Lung (tissue), 12 donors: ENCODE results near the gene DISC1. TPM values are rescaled to one million over a fixed set of nuclear protein-coding genes. Genes with fewer than 3 reads are reported as not detected.

ENCODE experiments used
- ATAC-seq: fragments of 200-7000 bp; cut with Tn5 transposase; one replicate; pipeline ENCODE4 v1.9.1; 2020; ENCODE audit warnings: moderate number of reproducible peaks; ENCODE audit not compliant: insufficient read depth, low FRiP score
- DNase-seq, 3 donors: peaks; one replicate each; pipeline ENCODE4 v3.0.0-alpha.2; 2013 to 2017
- H3K27ac ChIP-seq, 2 donors: one replicate each; pipeline ENCODE4 v1.5.1; 2013; ENCODE audit warnings: mild to moderate bottlenecking in 2 of 2, moderate library complexity in 2 of 2, control low read depth in 1 of 2, inconsistent platforms in 1 of 2, low read depth in 1 of 2, low read length in 1 of 2
- H3K27me3 ChIP-seq, 3 donors: one replicate each; pipeline ENCODE4 v1.5.1; 2013; ENCODE audit warnings: low read length in 2 of 3; ENCODE audit not compliant: control insufficient read depth in 3 of 3, insufficient read depth in 3 of 3
- H3K36me3 ChIP-seq, 4 donors: one replicate each; pipeline ENCODE4 v1.5.1; 2013; ENCODE audit warnings: low read length in 4 of 4, mild to moderate bottlenecking in 1 of 4, moderate library complexity in 1 of 4; ENCODE audit not compliant: control insufficient read depth in 4 of 4, insufficient read depth in 4 of 4
- H3K4me1 ChIP-seq, 5 donors: one replicate each; pipeline ENCODE4 v1.5.1; 2013; ENCODE audit warnings: low read length in 5 of 5, mild to moderate bottlenecking in 2 of 5, moderate library complexity in 1 of 5; ENCODE audit not compliant: control insufficient read depth in 5 of 5, insufficient read depth in 5 of 5
- H3K4me3 ChIP-seq: one replicate; pipeline ENCODE4 v1.5.1; 2013; ENCODE audit warnings: mild to moderate bottlenecking, control low read depth, moderate library complexity
- H3K9ac ChIP-seq, 2 donors: one replicate each; pipeline ENCODE4 v1.5.1; 2013; ENCODE audit warnings: low read length in 2 of 2, control low read depth in 1 of 2; ENCODE audit not compliant: insufficient read depth in 1 of 2
- H3K9me3 ChIP-seq, 4 donors: one replicate each; pipeline ENCODE4 v1.5.1; 2013; ENCODE audit warnings: low read length in 3 of 4, mild to moderate bottlenecking in 1 of 4, moderate library complexity in 1 of 4; ENCODE audit not compliant: control insufficient read depth in 4 of 4, insufficient read depth in 3 of 4
- WGBS, 2 donors: extraction: QIAGEN DNeasy Blood & Tissue Kit; methylation state at CpG; one replicate each; pipeline ENCODE4 v1.1.7; 2013; 5-methylcytosine and 5-hydroxymethylcytosine counted together
- polyA plus RNA-seq, 2 donors: library from polyadenylated mRNA; stranded (reverse); fragments of 200-250 nt; gene quantifications; one replicate each; pipeline ENCODE4 v1.2.1, GENCODE V29; 2013
- total RNA-seq, 2 donors: library from RNA; depleted of rRNA in 1 of 2; stranded (reverse); fragments of >200 nt in 1 of 2; gene quantifications; one replicate each; pipeline ENCODE4 v1.2.1, GENCODE V29; 2014 to 2021
- TF ChIP-seq, protein P1 (sequence below): IDR thresholded peaks from 2 replicates; pipeline ENCODE4 v1.5.1; 2012; ENCODE audit warnings: mild to moderate bottlenecking; ENCODE audit errors: control extremely low read depth, extremely low read depth
- donor health status: control.
- donor health status: control.
- donor health status: Bipolar disorder and iron deficiency.
- donor health status: healthy.
- donor health status: DM: yes; HTN: yes; CAD: no.

Gene DISC1
- total and polyA plus RNA-seq, 4 donors: 0.98 to 32.9 (median 6.1) TPM

DNA sequence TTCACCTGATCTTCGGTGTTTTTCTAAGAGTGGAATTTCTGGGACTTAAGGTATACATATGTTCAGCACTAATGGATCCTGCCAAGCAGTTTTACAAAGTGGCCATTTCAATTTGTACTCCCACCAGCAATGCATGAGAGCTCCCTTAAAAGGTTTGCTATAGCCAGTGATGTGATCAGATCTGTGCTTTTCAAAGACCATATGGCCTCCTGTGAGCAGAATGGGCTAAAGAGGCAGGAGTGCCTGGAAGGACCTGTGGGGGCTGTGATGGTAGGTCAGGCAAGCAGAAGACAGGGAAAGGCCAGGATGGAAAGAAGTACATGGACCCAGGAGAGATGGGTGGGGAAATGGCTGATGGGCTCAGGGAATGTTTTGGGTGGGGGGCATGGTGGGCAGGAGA, 252.7 kb downstream of the DISC1 start:
- 94 to 98% methylated on average over 1 of the region's 1 CpG for WGBS, 2 donors

DNA sequence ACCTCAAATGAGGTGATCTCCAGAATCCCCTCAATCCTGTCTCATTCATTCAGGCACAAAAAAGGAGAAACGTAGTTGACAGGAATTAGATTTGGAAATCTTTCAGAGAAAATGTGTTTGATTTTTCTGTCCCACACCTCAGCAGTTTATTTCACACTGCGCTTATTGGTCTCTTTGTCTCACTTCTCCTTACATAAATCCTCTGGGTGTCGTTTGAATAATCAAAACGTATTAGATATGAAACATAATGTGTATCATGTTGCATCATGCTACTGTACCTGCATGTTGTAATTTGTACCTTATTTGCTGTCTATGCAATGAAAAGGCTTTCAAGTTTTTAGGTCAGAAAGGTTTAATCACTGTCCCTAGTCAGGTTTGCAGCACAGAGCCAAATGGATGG, 255.7 kb downstream of the DISC1 start:
- Histone ChIP-seq H3K9me3 (peaks cover 0 to 2% (median 0%) of the 10 kb centered on the region in 4 donors), H3K4me1 (peaks cover 0 to 6% (median 0%) of the 10 kb centered on the region in 5 donors), H3K9ac (no peak overlapping the region), H3K27me3 (no peaks in the 10 kb centered on the region), H3K27ac (no peak overlapping the region), H3K36me3 (no peaks in the 10 kb centered on the region), H3K4me3 (no peak overlapping the region)
- ATAC-seq: no peak
- TF ChIP-seq, protein P1, sequence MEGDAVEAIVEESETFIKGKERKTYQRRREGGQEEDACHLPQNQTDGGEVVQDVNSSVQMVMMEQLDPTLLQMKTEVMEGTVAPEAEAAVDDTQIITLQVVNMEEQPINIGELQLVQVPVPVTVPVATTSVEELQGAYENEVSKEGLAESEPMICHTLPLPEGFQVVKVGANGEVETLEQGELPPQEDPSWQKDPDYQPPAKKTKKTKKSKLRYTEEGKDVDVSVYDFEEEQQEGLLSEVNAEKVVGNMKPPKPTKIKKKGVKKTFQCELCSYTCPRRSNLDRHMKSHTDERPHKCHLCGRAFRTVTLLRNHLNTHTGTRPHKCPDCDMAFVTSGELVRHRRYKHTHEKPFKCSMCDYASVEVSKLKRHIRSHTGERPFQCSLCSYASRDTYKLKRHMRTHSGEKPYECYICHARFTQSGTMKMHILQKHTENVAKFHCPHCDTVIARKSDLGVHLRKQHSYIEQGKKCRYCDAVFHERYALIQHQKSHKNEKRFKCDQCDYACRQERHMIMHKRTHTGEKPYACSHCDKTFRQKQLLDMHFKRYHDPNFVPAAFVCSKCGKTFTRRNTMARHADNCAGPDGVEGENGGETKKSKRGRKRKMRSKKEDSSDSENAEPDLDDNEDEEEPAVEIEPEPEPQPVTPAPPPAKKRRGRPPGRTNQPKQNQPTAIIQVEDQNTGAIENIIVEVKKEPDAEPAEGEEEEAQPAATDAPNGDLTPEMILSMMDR: no peak
- 91 to 94% methylated on average over 4 of the region's 4 CpGs for WGBS, 2 donors
- DNase-seq: no peak

More for the DNA sequence above, 252.7 kb downstream of the DISC1 start:
- H3K4me1 ChIP-seq: no peaks in the 10 kb centered on the region
- DNase-seq: no peak
- TF ChIP-seq, protein P1: no peak
- no peak for ATAC-seq
- peaks cover 0 to 6% (median 1%) of the 10 kb centered on the region in 4 donors for H3K36me3 ChIP-seq
- H3K9ac ChIP-seq: no peak overlapping the region
- H3K27ac ChIP-seq: no peak overlapping the region
- H3K4me3 ChIP-seq: no peak overlapping the region
- peaks cover 0 to 6% (median 4%) of the 10 kb centered on the region in 4 donors for H3K9me3 ChIP-seq
- H3K27me3 ChIP-seq: no peaks in the 10 kb centered on the region

DNA sequence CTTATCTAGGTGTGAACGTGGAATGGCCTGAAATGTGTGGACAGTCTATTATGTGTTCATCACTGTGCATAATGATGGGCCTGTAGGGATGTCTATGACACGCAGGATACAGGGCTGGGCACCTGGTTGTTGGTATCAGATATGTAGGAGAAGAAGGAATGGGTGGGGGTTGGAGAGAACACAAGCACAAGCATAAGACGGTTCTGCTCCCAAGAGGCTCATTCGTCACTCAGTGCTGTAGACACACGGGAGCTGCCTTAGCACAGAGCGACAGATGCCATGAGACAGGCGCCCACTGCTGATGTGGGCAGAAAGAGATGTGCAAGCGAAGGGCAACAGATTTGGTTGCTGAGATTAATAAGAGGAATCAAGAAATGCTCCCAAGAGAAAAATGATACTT, 256.2 kb downstream of the DISC1 start:
- peaks cover 0 to 6% (median 0%) of the 10 kb centered on the region in 5 donors for H3K4me1 ChIP-seq
- peaks cover 0 to 2% (median 0%) of the 10 kb centered on the region in 4 donors for H3K9me3 ChIP-seq

More for the DNA sequence above, 256.2 kb downstream of the DISC1 start:
- ATAC-seq: no peak
- no peaks in the 10 kb centered on the region for H3K27me3 ChIP-seq
- no peak overlapping the region for H3K9ac ChIP-seq
- H3K4me3 ChIP-seq: no peak overlapping the region
- 94 to 98% methylated on average over 8 of the region's 8 CpGs for WGBS, 2 donors
- TF ChIP-seq, protein P1: no peak
- H3K27ac ChIP-seq: no peak overlapping the region
- H3K36me3 ChIP-seq: no peaks in the 10 kb centered on the region
- no peak for DNase-seq
